ENCODE measurements around the gene KCNJ1. TPM values are rescaled to one million over a fixed set of nuclear protein-coding genes. Genes with fewer than 3 reads are reported as not detected.

The KCNJ1 gene
- total and polyA plus RNA-seq, 4 donors = 0.01 to 0.31 (median 0.14) TPM

- Histone ChIP-seq H3K4me3 (no peak overlapping the region), H3K4me1 (ENCODE audit: control insufficient read depth in 5 of 5, insufficient read depth in 5 of 5, low read length in 5 of 5) (peaks cover 0 to 3% (median 0%) of the 10 kb centered on the region in 5 donors), H3K9ac (ENCODE audit: insufficient read depth in 1 of 2, low read length in 2 of 2) (no peak overlapping the region), H3K9me3 (ENCODE audit: control insufficient read depth in 4 of 4, insufficient read depth in 3 of 4, low read length in 3 of 4) (no peaks in the 10 kb centered on the region), H3K36me3 (ENCODE audit: control insufficient read depth in 4 of 4, insufficient read depth in 4 of 4, low read length in 4 of 4) (no peaks in the 10 kb centered on the region), H3K27ac (ENCODE audit: low read depth in 1 of 2, low read length in 1 of 2) (no peak overlapping the region), H3K27me3 (ENCODE audit: control insufficient read depth in 3 of 3, insufficient read depth in 3 of 3, low read length in 2 of 3) (no peaks in the 10 kb centered on the region)
- no peak for DNase-seq
- TF ChIP-seq, protein P1, sequence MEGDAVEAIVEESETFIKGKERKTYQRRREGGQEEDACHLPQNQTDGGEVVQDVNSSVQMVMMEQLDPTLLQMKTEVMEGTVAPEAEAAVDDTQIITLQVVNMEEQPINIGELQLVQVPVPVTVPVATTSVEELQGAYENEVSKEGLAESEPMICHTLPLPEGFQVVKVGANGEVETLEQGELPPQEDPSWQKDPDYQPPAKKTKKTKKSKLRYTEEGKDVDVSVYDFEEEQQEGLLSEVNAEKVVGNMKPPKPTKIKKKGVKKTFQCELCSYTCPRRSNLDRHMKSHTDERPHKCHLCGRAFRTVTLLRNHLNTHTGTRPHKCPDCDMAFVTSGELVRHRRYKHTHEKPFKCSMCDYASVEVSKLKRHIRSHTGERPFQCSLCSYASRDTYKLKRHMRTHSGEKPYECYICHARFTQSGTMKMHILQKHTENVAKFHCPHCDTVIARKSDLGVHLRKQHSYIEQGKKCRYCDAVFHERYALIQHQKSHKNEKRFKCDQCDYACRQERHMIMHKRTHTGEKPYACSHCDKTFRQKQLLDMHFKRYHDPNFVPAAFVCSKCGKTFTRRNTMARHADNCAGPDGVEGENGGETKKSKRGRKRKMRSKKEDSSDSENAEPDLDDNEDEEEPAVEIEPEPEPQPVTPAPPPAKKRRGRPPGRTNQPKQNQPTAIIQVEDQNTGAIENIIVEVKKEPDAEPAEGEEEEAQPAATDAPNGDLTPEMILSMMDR (IDR thresholded peaks at IDR 0.05; ENCODE audit: control extremely low read depth, extremely low read depth) = no peak
- ATAC-seq (ENCODE audit: insufficient read depth, low FRiP score) = no peak
- WGBS, 2 donors = 84 to 93% methylated on average over 6 of the region's 6 CpGs
Observed at GRCh38 chr11:128871168-128871610, 4.1 kb upstream of the KCNJ1 start.

GRCh38 chr11:128868841-128869671 lies 2.0 kb upstream of the KCNJ1 start:
- TF ChIP-seq, protein P1 (IDR thresholded peaks at IDR 0.05; ENCODE audit: control extremely low read depth, extremely low read depth) = no peak
- DNase-seq = no peak
- H3K4me3 ChIP-seq = no peak overlapping the region
- H3K9ac ChIP-seq (ENCODE audit: insufficient read depth in 1 of 2, low read length in 2 of 2) = no peak overlapping the region
- H3K4me1 ChIP-seq (ENCODE audit: control insufficient read depth in 5 of 5, insufficient read depth in 5 of 5, low read length in 5 of 5) = peaks cover 0 to 3% (median 0%) of the 10 kb centered on the region in 5 donors
- no peak for ATAC-seq (ENCODE audit: insufficient read depth, low FRiP score)
- 97 to 98% methylated on average over 10 of the region's 10 CpGs for WGBS, 2 donors
- no peaks in the 10 kb centered on the region for H3K36me3 ChIP-seq (ENCODE audit: control insufficient read depth in 4 of 4, insufficient read depth in 4 of 4, low read length in 4 of 4)
- H3K9me3 ChIP-seq (ENCODE audit: control insufficient read depth in 4 of 4, insufficient read depth in 3 of 4, low read length in 3 of 4) = no peaks in the 10 kb centered on the region
- no peak overlapping the region for H3K27ac ChIP-seq (ENCODE audit: low read depth in 1 of 2, low read length in 1 of 2)
- H3K27me3 ChIP-seq (ENCODE audit: control insufficient read depth in 3 of 3, insufficient read depth in 3 of 3, low read length in 2 of 3) = no peaks in the 10 kb centered on the region

DNA sequence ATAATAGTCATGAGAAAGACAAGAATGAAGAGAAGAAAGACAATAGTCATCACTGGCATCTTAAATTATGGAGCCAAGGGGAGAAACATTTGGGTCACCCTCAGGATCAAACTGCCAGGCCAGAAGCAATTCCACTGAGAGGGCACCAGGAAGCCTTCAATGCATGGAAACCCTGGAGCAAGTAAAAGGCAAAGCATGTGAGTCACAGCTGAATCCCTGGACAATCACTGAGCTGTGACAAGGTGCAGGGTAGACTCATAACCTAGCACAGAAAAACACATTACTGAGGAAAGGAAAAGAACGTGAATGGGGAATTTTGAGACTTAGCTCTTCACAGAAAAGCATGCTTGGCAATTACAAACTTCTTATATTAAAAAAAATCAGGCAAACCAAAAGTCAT lies 1.6 kb downstream of the KCNJ1 start:
- Histone ChIP-seq H3K27ac (ENCODE audit: low read depth in 1 of 2, low read length in 1 of 2) (no peak overlapping the region), H3K4me1 (ENCODE audit: control insufficient read depth in 5 of 5, insufficient read depth in 5 of 5, low read length in 5 of 5) (peaks cover 0 to 3% (median 0%) of the 10 kb centered on the region in 5 donors), H3K27me3 (ENCODE audit: control insufficient read depth in 3 of 3, insufficient read depth in 3 of 3, low read length in 2 of 3) (no peaks in the 10 kb centered on the region), H3K36me3 (ENCODE audit: control insufficient read depth in 4 of 4, insufficient read depth in 4 of 4, low read length in 4 of 4) (no peaks in the 10 kb centered on the region), H3K4me3 (no peak overlapping the region), H3K9me3 (ENCODE audit: control insufficient read depth in 4 of 4, insufficient read depth in 3 of 4, low read length in 3 of 4) (no peaks in the 10 kb centered on the region), H3K9ac (ENCODE audit: insufficient read depth in 1 of 2, low read length in 2 of 2) (no peak overlapping the region)
- DNase-seq (no peak), ATAC-seq (ENCODE audit: insufficient read depth, low FRiP score) (no peak)
- 84 to 96% methylated on average over 1 of the region's 1 CpG for WGBS, 2 donors
- TF ChIP-seq, protein P1 (IDR thresholded peaks at IDR 0.05; ENCODE audit: control extremely low read depth, extremely low read depth) = no peak

Data from lung (tissue), 12 donors.